ENCODE results near the gene BRAT1.

The BRAT1 gene

GRCh38 chr7:2510130-2510776 is 45.1 kb downstream of the BRAT1 start:
- no peak for DNase-seq (ENCODE audit: low spot score)

- DNase-seq (ENCODE audit: low spot score): no peak
Measured at GRCh38 chr7:2509298-2509906, 45.9 kb downstream of the BRAT1 start.

DNA sequence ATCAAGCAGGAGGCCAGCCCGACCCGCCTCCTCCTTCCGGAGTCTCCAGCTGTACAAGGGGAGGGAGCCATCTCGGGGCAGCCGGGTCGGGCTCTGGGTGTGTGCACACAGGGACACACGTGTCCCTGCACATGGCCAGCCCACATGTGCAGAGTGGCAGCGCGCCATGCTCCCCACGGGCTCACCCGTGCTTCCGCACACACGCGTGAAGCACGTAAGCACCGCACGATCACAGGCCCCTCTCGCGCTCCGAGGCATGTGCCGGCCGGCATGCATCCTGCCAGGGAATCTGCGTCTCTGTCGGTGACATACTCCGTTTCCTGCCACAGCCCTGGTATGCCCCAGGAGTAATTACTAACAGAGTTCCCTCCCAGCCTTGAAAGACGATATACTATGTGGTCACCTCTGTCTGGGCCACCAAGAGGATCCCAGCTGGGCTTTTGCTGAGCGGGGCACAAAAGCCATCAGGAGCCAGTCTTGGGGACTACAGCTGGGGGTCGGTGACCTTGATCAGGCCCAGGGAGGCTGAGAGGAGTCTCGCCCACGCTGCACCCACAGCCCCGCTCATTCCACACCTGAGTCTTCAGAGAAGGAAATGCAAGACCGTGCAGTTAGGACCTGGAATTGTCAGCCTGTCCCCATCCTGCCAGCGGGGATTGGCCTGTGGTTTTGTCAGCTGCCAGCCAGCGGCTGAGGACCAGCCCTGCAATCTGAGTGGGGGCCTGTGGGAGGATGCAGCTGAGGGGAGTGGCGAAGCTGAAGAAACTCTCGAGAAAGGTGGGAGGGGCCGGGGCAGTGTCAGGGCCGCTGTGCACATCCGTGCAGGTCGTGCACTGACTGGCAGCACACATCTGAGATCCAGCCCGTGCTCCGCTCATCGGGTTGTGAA is 46.8 kb downstream of the BRAT1 start:
- DNase-seq (ENCODE audit: low spot score): no peak

- DNase-seq (ENCODE audit: low spot score): no peak
Measured at GRCh38 chr7:2507917-2508306, 47.4 kb downstream of the BRAT1 start.

DNA sequence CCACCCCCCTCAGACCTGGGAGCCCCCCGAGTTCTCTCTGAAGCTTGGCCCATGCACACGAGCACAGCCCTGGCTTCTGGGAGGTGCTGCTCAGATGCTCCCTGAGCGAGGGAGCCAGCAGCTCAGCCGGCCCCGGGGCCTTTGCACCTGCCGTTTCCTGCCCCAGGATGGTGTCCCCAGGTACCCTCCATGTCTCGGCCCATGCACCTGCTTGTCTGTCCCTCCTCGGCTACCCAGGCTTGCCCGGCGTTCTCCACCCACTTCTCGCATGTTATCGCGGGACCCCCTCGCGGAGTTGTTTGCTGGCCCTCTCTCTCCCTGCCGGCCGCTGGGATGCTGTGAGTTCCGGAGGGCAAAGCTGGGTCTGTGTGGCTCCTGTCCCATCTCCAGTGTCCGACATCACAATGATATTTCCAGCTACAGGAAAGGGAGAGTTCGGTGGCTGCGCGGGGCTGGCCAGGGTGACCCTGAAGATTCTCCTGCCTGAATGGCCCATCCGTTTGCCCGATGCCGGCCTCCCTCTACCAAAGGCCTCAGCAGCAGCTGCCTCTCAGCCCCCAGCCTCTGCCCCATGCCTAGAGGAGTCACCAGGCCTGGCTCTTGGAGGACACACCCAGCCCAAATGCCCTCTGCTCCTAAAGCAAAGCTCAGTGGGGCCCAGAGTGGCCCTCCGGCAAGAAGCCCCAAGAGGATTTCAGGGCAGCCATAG is 48.0 kb downstream of the BRAT1 start:
- no peak for DNase-seq (ENCODE audit: low spot score)

GRCh38 chr7:2505401-2505800 is 49.9 kb downstream of the BRAT1 start:
- DNase-seq (ENCODE audit: low spot score): no peak

- no peak for DNase-seq (ENCODE audit: low spot score)
Measured at GRCh38 chr7:2504889-2505375, 50.4 kb downstream of the BRAT1 start.

GRCh38 chr7:2504128-2504888 is 51.0 kb downstream of the BRAT1 start:
- no peak for DNase-seq (ENCODE audit: low spot score)

DNA sequence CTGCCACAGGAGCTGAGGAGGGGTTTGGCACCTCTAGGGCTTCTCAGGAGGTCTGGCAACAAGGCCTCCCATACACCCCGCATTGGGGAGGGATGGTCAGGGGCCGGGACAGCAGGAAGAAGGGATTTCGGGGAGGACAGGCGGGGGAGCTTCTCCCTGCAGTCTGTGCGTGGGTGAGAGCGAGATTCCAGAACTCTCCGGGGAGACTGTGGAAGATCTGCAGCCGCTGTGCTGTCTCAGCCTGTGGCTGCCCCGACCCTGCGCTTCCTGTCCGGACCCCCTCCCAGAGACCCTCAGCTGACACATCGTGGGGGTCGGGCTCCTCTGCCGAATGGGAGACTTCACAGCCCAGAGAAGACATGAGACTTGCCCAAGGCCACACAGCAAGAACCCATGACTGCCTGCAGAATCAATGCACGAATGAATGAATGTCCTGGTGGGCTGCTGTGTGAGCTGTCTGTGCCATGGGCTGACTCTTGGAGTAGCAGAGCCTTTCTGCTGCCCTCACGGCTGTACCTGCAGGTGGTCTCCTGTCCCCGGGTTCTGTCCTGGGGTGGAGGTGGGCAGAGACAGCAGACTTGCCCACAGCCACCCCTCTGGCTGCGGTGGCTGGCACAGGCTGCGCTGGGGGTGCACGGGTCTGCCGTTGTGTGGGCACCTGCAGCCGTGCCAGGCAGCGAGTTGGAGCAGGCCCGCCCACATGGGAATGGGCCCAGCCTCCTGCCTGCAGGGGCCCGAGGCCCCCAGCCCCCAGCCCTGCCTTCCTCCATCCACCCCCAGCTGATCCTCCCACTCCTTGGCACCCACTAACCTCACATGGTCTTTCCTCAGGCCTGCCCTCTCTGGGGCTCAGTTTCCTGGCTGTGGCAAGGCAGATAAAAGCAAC is 52.0 kb downstream of the BRAT1 start:
- DNase-seq (ENCODE audit: low spot score): no peak

- DNase-seq (ENCODE audit: low spot score): no peak
Measured at GRCh38 chr7:2502647-2502966, 52.7 kb downstream of the BRAT1 start.

DNA sequence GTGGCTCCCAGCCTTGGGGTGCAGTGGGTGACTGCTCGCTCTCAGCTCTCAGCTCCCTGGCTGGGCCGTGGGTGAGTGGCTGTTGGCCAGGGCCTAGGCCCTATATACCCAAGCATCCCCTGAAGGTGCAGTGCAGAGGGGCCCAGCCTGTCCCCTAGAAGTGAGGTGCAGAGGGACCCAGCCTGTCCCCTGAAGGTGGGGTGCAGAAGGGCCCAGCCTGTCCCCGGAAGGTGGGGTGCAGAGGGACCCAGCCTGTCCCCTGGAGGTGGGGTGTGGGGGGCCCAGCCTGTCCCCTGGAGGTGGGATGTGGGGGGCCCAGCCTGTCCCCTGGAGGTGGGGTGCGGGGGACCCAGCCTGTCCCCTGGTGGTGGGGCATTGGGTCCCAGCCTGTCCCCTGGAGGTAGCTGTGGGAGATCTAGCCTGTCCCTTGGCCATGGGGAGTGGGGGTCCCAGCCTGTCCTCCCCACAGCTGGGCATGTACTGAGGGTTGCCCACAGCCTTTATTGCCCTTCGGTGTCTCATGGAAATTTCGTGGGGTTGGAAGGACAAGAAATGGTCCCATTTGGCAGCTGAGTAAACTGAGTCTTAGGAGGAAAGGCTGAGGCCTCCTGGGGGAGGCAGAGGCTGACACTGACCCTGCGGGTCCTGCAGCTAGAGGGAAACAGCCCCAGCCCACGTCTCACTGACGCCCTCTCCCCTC is 53.2 kb downstream of the BRAT1 start:
- no peak for DNase-seq (ENCODE audit: low spot score)

GRCh38 chr7:2500701-2501100 is 54.6 kb downstream of the BRAT1 start:
- no peak for DNase-seq (ENCODE audit: low spot score)

GRCh38 chr7:2499719-2500430 is 55.4 kb downstream of the BRAT1 start:
- no peak for DNase-seq (ENCODE audit: low spot score)

- no peak for DNase-seq (ENCODE audit: low spot score)
Measured at GRCh38 chr7:2499181-2499580, 56.1 kb downstream of the BRAT1 start.

- DNase-seq (ENCODE audit: low spot score): no peak
Measured at GRCh38 chr7:2498708-2499107, 56.6 kb downstream of the BRAT1 start.

DNA sequence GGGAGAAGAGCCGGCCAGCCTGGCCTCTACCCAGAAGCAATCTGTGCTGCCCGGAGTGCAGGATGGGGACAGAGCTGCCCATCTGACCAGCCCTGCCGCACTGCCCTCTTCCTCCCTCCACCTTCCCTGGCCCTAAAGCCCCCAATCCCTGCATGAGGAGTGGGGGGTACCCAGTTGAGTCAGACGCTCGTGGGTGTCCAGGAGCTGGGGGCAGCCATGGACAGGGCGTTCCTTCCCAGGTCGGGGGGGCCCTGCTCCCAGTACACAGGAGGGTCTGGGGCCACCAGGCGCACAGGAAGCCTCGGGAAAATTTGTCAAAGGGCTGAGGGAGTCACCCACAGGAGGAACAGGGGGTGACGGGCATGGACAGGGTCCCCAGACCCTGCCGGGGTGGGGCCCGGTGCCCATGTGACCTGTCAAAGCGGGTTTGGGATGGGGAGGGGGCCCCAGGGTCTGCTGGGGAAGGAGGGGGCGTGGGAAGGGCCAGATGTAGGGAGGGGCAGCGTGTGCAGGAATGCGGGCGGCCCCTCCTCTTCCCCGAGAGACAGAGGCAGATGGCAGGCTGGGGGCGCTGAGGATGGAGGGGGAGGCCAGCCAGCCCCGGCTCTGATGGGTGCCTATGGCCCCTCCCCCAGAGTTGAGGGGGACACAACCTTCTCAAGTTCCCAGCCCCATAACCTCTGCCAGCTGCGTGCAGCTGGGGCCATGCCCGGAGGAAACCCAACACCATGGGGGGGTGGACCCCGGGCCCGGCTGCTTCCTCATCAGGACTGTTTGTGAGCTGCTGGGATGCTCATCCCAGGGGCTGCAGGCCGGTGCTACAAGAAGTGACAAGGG is 57.6 kb downstream of the BRAT1 start:
- no peak for DNase-seq (ENCODE audit: low spot score)

GRCh38 chr7:2497065-2497464 is 58.3 kb downstream of the BRAT1 start:
- no peak for DNase-seq (ENCODE audit: low spot score)

DNA sequence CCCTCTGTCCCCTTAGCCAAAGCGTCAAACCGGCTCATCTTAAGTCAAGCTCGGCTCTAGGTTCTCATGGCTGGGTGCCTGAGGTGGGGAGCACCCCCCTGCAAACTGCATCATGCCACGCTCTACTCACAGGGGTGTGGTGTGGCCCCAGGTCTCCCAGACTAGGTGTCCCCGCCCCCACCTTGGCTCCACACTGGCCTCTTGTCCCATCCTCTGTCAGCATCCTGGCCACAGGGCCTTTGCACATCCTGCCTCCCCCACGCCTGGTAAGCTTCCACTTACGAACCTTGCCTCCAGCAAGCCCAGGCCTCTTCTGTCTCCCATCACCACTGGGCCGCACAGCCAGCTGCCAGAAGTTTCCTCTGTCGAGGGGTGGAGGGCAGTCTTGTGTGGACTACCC is 58.9 kb downstream of the BRAT1 start:
- no peak for DNase-seq (ENCODE audit: low spot score)
